Colon (tissue), 2 donors: ENCODE data around the gene LRP3.
"Not testable (repeated sequence)": the region's sequence is repeated elsewhere in the genome, so short reads cannot be mapped to it uniquely, and the experiment has no call there.

Experiments
- FAIRE-seq: peaks from 2 replicates; lab custom pipeline; 2012; peaks lifted over from hg19 to GRCh38; lab: Jason Lieb, UNC
- donor health status: control.
- donor health status: control.

Gene LRP3

GRCh38 chr19:33175886-33176669 lies 18.1 kb upstream of the LRP3 start:
- no peak for FAIRE-seq

DNA sequence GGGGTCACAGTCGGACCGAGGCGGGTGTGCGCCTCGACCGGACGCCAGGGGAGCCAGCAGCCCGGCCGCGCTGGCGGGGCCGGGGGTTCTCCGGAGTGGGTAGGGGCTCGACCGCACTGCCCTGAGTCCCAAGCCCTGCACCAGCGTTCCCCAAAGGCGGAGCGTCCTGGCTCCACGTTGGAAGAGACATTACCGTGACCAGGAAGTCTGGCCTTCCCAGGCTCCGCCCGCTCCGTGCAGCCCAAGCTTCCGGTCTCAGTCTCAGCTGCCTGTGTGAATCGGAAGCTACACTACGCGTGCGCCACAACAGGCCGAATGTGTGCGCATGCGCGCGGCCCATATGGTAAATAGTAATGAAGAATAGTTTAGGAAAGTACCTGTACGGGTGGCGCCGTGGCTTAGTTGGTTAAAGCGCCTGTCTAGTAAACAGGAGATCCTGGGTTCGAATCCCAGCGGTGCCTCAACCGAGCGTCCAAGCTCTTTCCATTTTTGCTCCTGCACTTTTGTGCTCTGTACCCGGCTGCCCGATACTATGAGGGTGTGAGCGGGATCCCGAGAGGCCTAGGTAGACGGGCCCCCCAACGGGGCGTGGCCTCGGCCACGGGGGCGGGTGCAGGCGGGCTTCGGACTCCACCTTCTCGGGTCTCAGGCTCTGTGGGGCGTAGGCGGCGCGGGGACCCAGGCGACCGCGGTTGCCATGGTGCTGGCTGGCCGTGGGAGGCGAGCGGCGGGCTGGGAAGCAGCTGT lies 17.3 kb upstream of the LRP3 start:
- FAIRE-seq = no peak

DNA sequence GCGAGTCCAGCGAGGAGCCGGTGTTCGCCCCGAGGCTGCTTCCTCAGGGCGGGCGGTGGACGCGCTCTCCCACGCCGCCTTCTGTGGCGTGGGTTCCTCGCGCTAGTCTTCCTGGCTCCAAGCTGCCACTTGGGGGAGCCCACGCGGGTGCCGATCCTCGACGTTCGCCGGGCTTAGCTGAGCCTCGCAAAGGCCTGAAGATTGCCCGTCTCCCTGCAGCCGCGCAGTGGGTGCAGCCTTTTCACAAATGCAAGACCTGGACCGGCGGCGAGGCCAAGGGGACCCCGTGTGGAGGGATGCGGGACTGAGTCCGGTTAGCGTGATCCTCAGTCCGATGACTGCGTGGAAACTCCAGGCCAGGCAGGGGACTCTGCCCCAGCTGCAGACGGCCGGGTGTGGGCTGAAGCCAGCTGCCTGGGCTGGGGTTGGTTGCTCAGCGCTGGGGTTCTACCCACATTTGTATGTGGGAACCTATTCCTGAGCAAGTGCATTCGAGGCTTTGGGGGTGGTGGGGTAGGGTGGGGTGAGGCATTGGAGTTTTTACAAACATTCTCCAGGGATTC lies 16.6 kb upstream of the LRP3 start:
- FAIRE-seq = no peak

DNA sequence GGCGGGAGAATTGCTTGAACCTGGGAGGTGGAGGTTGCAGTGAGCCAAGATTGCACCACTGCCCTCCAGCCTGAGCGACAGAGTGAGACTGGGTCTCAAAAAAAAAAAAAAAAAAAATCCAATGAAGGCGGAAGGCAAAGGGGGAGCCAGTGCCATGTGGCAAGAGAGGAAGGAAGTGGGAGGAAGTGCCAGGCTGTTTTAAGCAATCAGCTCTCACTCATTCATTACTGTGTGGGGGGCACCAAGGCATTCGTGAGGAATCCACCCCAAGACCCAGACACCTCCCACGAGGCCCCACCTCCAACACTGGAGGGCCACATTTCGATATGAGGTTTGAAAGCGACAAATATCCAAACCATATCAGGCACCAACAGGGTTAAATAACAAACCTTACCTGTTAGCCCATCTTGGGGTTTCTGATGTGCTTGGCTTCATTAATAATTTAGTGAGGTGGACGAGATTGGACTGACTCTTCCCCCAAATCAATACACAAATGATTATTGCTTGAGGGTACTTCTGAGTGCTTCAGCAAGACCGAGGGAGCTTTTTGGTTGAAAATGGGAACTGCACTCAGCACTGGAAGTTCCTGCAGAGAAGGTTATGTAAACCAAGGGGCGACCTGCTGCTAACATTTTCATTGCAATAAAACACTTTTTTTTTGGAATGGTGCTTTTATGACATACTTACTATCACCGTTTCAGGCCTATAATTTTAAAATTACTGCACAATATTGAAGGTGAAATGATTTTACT lies 7.5 kb upstream of the LRP3 start:
- no peak for FAIRE-seq

GRCh38 chr19:33187183-33187540 lies 7.0 kb upstream of the LRP3 start:
- FAIRE-seq = no peak

DNA sequence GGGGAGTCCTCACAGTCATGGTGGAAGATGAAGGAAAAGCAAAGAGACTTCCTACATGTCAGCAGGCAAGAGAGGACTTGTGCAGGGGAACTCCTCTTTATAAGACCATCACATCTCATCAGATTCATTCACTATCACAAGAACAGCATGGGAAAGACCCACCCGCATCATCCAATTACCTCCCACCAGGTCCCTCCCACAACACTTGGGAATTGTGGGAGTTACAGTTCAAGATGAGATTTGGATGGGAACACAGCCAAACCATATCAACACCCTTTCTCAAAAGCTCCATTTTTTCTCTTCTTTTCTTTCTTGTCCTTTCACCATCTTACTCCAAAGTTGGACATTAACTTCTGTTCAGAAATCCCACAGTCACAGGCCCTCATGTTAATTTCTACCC lies 4.7 kb upstream of the LRP3 start:
- no peak for FAIRE-seq

DNA sequence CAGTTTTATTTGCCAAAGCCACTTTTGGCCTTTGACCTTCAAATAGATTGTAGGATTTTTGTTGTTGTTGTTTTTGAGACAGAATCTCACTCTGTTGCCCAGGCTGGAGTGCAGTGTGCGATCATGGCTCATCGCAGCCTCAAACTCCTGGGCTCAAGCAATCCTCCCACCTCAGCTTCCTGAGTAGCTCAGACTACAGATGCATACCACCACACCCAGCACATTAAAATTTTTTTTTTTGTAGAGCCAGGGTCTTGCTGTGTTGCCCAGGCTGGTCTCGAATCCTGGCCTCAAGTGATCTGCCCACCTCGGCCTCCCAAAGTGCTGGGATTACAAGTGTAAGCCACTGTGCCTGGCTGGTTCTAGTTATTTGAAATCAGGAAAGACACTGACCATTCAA lies 3.0 kb upstream of the LRP3 start:
- not testable (repeated sequence) for FAIRE-seq

DNA sequence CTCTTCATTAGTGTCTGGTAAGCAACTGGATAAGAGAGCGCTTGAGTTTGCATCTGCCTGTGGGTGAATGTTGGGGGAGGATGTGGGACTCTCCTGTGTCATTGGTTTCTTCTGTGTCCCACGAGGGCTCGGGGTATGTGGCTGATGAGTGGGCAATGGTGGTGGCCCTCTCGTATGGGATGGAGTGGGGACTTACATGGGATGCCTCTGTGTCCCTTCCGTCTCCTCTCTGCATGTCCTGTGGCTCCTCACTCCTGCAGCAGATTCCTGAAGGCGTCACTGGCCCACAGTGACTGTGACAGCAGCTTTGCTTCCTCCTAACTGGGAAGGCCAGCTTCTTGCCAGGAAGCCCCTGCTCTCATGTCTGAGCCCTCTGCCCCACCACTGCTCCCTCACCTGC lies 2.6 kb upstream of the LRP3 start:
- no peak for FAIRE-seq

- FAIRE-seq = no peak
Measured at GRCh38 chr19:33192010-33192409, 2.1 kb upstream of the LRP3 start.

DNA sequence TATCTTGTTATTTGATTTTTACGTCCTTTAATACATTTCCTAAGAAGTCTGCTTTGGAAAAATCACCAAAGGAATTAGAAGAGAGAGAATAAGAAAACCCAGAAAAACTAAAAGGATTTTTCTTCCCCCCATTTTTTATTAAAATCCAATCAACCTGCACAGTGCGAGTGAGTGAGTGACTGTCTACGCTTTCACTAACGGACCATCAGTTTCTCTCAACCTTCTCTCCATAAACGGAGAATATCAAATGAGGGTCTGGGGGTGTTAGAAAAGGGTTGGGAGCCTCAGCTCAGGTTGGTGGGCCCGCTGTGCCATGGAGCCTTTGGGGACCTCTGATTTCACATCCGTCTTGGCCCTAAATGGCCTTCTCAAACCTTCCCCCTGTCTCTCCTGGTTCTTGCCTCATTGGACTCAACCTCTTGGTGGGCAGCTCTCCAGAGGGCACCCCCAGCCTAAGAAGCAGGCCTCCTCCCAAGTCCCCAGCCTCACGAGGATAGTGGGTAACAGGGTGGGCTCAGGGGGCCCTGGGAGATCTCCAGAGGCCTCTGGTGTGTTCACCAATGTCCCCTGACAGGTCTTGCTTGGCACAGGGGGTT lies 763 bp upstream of the LRP3 start:
- FAIRE-seq = no peak

- FAIRE-seq = no peak
Measured at GRCh38 chr19:33194532-33194885, 379 bp downstream of the LRP3 start.

DNA sequence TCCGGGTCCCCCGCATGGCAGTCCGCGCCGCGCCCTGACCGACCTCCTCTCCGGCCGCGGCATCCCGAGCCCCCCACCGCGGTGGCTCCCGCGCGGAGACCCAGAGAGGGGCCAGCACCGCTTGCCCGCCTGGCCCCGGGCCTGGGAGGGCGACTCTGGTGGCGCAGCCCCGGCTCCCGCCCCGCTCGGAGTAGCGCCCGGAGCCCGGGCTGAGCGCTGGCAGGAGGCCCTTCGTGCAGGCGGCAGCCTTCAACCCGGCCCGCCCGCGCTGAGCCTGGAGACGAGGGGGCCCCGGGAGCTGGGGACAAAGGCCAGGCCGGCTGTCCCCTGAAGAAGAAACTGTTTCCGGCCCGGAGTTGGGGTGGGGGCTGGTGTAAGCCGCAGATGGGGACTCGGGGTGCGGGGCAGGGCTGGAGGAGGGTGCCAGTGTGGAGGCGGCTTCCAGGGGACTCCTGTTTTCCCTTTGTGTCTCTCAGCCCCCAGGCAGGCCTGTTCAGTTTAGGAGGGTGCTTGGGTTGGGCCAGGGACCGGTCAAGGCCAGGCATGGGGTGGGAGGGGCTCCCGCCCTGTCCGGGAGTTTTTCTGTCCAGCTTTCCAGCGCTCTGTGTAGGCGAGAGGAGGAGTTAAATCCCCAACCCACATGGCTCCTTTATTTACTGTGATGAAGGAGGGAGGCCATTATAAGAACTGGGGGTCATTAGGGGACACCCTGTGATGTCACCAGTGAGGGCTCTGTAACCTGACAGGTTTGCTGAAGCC lies 935 bp downstream of the LRP3 start:
- no peak for FAIRE-seq

DNA sequence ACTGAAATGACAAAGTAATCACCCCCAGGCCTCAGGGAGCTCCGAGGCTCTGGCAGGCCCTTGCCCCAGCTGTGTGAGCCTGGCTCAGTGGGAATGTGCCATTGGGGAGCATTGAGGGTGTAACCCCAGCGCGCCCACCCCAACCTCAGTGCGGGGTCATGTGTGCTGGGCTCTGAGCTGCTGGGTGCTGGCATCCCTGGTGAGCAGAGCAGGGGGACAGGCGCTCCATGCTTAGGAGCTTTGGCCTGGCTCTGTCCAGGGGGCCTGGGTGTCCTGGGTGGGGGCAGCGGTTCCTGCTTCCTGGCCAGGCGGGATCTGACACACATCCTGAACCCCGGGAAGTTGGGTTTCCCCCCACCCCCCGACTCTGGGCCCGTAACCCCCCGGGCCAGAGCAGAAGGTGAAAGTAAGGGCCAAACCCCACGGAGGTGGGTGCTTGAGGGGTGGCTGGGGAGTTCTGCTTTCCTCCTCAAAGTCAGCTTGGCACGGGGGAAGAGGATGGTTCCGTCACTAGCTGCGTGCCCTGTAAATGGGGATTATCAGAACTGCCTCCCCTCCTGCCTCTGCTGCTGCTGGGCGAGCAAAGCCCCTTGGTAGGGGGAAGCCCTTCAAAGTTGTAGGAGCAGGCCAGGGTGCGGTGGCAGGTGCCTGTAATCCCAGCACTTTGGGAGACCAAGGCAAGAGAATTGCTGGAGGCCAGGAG lies 1.7 kb downstream of the LRP3 start:
- FAIRE-seq = no peak

DNA sequence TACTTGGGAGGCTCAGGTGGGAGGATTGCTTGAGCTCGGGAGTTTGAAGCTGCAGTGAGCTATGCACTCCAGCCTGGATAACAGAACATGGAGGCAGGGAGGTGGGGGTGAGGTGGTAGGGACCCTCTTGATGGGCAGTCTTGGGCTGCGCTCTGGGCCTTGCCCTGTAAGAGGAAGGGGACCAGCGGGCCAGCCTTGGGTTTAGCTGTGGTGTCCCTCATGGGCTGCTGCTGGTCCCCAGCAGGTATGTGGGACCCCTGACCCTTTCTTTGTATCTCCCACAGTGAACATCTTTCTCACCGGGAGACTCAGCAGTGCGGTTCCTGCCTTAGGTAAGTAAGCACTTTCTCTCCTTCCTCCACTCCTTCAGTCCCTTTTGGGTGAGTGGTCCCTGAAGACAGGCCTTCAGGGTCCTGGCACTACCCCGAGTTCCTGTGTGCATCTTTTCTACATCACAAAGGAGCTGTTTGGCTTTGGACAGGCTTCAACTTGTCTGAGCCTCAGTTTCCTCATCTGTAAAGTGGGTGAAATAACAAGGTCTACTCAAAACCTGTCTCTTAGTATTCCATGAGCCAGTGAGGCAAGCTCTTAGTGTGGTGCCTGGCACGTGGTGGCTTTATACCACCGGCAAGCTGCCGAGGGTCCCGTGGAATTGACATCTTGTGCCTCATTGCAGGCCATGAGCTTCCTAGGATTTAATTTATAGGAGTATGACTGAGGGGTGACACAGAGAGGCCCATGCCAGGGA lies 2.5 kb downstream of the LRP3 start:
- FAIRE-seq = no peak

- no peak for FAIRE-seq
Measured at GRCh38 chr19:33197591-33198000, 3.5 kb downstream of the LRP3 start.

- FAIRE-seq = no peak
Measured at GRCh38 chr19:33198169-33198568, 4.0 kb downstream of the LRP3 start.

- FAIRE-seq = no peak
Measured at GRCh38 chr19:33199441-33200265, 5.5 kb downstream of the LRP3 start.

DNA sequence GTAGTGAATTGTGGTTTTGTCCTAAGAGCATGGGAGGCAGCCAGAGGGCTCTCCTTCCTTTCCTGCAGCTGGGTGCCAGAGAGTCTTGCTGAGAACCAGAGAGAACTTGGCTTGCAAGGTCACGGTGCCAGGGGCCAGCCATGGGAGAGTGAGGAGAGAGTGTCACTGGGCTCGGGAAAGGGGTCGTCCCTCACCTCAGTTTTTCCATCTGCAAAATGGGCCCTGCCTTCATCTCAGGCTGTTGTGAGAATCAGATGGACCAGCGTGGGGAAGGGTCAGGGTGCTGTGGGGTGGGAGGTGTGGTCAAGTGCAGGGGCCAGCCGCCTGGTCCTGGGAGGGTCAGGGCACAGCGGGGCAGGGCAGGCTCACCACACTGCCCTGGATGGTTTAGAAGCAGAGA lies 7.3 kb downstream of the LRP3 start:
- no peak for FAIRE-seq

- FAIRE-seq = no peak
Measured at GRCh38 chr19:33201886-33202545, 7.9 kb downstream of the LRP3 start.
